SU-DHL-6 (cell line): ENCODE measurements around the gene SPATA7.

ENCODE experiments used
- H2AFZ ChIP-seq: fragments of 200-600 bp; sonication (generic); 2 replicates; pipeline ENCODE4 v1.6.1; 2014; ENCODE audit warnings: low read depth, mild to moderate bottlenecking, moderate library complexity, mixed read lengths, antibody characterized with exemption, low read length; ENCODE audit not compliant: severe bottlenecking
- H3F3A ChIP-seq: fragments of 200-600 bp; shearing (Covaris generic); 2 replicates; pipeline ENCODE4 v1.6.0; 2016; ENCODE audit warnings: antibody characterized with exemption, mild to moderate bottlenecking; ENCODE audit not compliant: insufficient read depth
- H3K27ac ChIP-seq: fragments of 200-600 bp; sonication (generic); 2 replicates; pipeline ENCODE4 v1.5.1; 2016; ENCODE audit warnings: low read depth, mild to moderate bottlenecking, low read length, moderate library complexity, mixed read lengths
- H3K27me3 ChIP-seq: fragments of 200-600 bp; sonication (generic), shearing (Covaris generic); 2 replicates; pipeline ENCODE4 v1.6.0; 2014; ENCODE audit warnings: mild to moderate bottlenecking, low read length
- H3K36me3 ChIP-seq: fragments of 200-600 bp; sonication (generic); 2 replicates; pipeline ENCODE4 v1.6.1; 2014; ENCODE audit warnings: mild to moderate bottlenecking, low read length, mixed read lengths
- H3K4me2 ChIP-seq: fragments of 300-600, 200-600 bp; shearing (Covaris generic), sonication (generic); 2 replicates; pipeline ENCODE4 v1.6.0; 2014; ENCODE audit warnings: low read length, low read depth, mild to moderate bottlenecking; ENCODE audit not compliant: poor library complexity, severe bottlenecking
- H3K4me3 ChIP-seq: fragments of 200-600 bp; sonication (generic); 2 replicates; pipeline ENCODE4 v1.5.1; 2014; ENCODE audit warnings: antibody characterized with exemption, low read length, mild to moderate bottlenecking, mixed read lengths; ENCODE audit not compliant: insufficient read depth, poor library complexity, severe bottlenecking
- H3K79me2 ChIP-seq: fragments of 200-600 bp; sonication (generic); 2 replicates; pipeline ENCODE4 v1.6.1; 2014; ENCODE audit warnings: mild to moderate bottlenecking, low read length, moderate library complexity; ENCODE audit not compliant: insufficient read depth
- H3K9ac ChIP-seq: fragments of 200-600 bp; sonication (generic); 2 replicates; pipeline ENCODE4 v1.7.0; 2014; ENCODE audit warnings: mild to moderate bottlenecking, low read length
- H3K9me2 ChIP-seq: fragments of 200-600 bp; sonication (generic); replicated peaks from 2 replicates; pipeline ENCODE4 v1.6.1; 2014; ENCODE audit warnings: low read length; ENCODE audit not compliant: insufficient read depth
- H3K9me3 ChIP-seq: fragments of 200-600 bp; sonication (generic); 2 replicates; pipeline ENCODE4 v1.6.1; 2014; ENCODE audit warnings: low read length, mixed read lengths; ENCODE audit not compliant: insufficient read depth
- H4K20me1 ChIP-seq: fragments of 200-600 bp; sonication (generic); 2 replicates; pipeline ENCODE4 v1.6.1; 2014; ENCODE audit warnings: low read depth, mild to moderate bottlenecking, antibody characterized with exemption, low read length, moderate library complexity, mixed read lengths
- CTCF ChIP-seq: fragments of 200-600 bp; sonication (generic); IDR thresholded peaks from one replicate; pipeline ENCODE4 v1.5.1; 2017; ENCODE audit warnings: antibody characterized with exemption, mild to moderate bottlenecking, low read length, moderate library complexity; ENCODE audit not compliant: insufficient read depth, poor library complexity, severe bottlenecking
- EZH2phosphoT487 ChIP-seq: fragments of 200-600 bp; sonication (generic), shearing (Covaris generic); conservative IDR thresholded peaks from 2 replicates; pipeline ENCODE4 v1.6.1; 2018; ENCODE audit warnings: mild to moderate bottlenecking, antibody characterized with exemption, low read length, moderate library complexity, mixed read lengths

Gene SPATA7

GRCh38 chr14:88452231-88452630, 66.8 kb downstream of the SPATA7 start:
- Histone ChIP-seq H3K79me2 (no peaks in the 10 kb centered on the region), H3K9ac (no peak overlapping the region), H3K27ac (no peak overlapping the region), H3F3A (no peaks in the 10 kb centered on the region), H4K20me1 (no peaks in the 10 kb centered on the region), H3K4me3 (no peak overlapping the region), H3K9me2 (no peaks in the 10 kb centered on the region), H3K9me3 (no peaks in the 10 kb centered on the region), H3K36me3 (no peaks in the 10 kb centered on the region), H2AFZ (no peak overlapping the region), H3K27me3 (no peaks in the 10 kb centered on the region), H3K4me2 (no peak overlapping the region)
- TF ChIP-seq CTCF (no peak), EZH2phosphoT487 (no peak)

- Histone ChIP-seq H3F3A (no peaks in the 10 kb centered on the region), H3K9me3 (no peaks in the 10 kb centered on the region), H3K79me2 (no peaks in the 10 kb centered on the region), H3K4me2 (no peak overlapping the region), H3K9ac (no peak overlapping the region), H3K9me2 (no peaks in the 10 kb centered on the region), H3K27ac (no peak overlapping the region), H2AFZ (no peak overlapping the region), H4K20me1 (no peaks in the 10 kb centered on the region), H3K36me3 (no peaks in the 10 kb centered on the region), H3K27me3 (no peaks in the 10 kb centered on the region), H3K4me3 (no peak overlapping the region)
- TF ChIP-seq EZH2phosphoT487: no peak
- no peak for TF ChIP-seq CTCF
Measured at GRCh38 chr14:88454886-88455285, 69.4 kb downstream of the SPATA7 start.

- no peak overlapping the region for H3K4me3 ChIP-seq
- H3K36me3 ChIP-seq: no peaks in the 10 kb centered on the region
- no peak overlapping the region for H3K4me2 ChIP-seq
- H3F3A ChIP-seq: no peaks in the 10 kb centered on the region
- H3K27me3 ChIP-seq: no peaks in the 10 kb centered on the region
- no peaks in the 10 kb centered on the region for H3K9me2 ChIP-seq
- H3K9ac ChIP-seq: no peak overlapping the region
- no peaks in the 10 kb centered on the region for H3K9me3 ChIP-seq
- no peaks in the 10 kb centered on the region for H4K20me1 ChIP-seq
- no peak overlapping the region for H2AFZ ChIP-seq
- no peaks in the 10 kb centered on the region for H3K79me2 ChIP-seq
- no peak overlapping the region for H3K27ac ChIP-seq
- TF ChIP-seq EZH2phosphoT487 (no peak), CTCF (no peak)
Measured at GRCh38 chr14:88463318-88463717, 77.9 kb downstream of the SPATA7 start.
